ENCODE measurements around the gene PKHD1. TPM values are rescaled to one million over a fixed set of nuclear protein-coding genes. Genes with fewer than 3 reads are reported as not detected.

The PKHD1 gene
- total RNA-seq, 1 experiment from 2014 or later: 0.09 TPM

DNA sequence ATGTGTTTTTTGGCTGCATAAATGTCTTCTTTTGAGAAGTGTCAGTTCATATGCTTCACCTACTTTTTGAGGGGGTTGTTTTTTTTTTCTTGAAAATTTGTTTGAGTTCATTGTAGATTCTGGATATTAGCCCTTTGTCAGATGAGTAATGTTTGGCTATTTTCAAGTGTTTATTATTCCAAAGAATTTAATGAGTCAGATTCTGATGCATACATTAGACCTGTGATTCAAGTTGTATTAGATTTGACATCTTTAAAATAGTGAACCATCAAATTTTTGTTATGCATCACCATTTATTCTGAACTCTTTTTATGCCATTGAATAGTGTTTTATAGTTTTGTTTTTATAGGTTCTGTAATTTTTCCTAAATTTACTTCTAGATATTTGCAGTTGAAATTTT is 319.3 kb downstream of the PKHD1 start:
- H4K20me1 ChIP-seq (ENCODE audit: control insufficient read depth, insufficient read depth, insufficient read length): no peaks in the 10 kb centered on the region
- no peak overlapping the region for H2BK12ac ChIP-seq (ENCODE audit: insufficient read length, low read depth, low read length)
- no peaks in the 10 kb centered on the region for H3K9me3 ChIP-seq (ENCODE audit: control insufficient read depth, low read depth, low read length)
- H3K27me3 Mint-ChIP-seq (ENCODE audit: low read depth): no peaks in the 10 kb centered on the region
- no peaks in the 10 kb centered on the region for H3K79me2 ChIP-seq (ENCODE audit: insufficient read depth, low read length)
- H2BK120ac ChIP-seq (ENCODE audit: low read depth, low read length, poor library complexity, severe bottlenecking): no peak overlapping the region
- no peak overlapping the region for H3K56ac ChIP-seq (ENCODE audit: insufficient read length, low read depth, low read length)
- DNase-seq: no peak
- H2AFZ ChIP-seq (ENCODE audit: low read length): no peak overlapping the region
- no peak overlapping the region for H3K18ac ChIP-seq (ENCODE audit: insufficient read length, low read depth, low read length)
- H3K14ac ChIP-seq (ENCODE audit: insufficient read depth, low read length): no peak overlapping the region
- no peak overlapping the region for H2BK5ac ChIP-seq (ENCODE audit: insufficient read length, low read length)
- no peak overlapping the region for H2BK20ac ChIP-seq (ENCODE audit: low read depth, low read length, poor library complexity, severe bottlenecking)
- no peak overlapping the region for H3K23ac ChIP-seq (ENCODE audit: insufficient read length, low read depth, low read length)
- no peak overlapping the region for H3T11ph ChIP-seq (ENCODE audit: low read length)
- no peak overlapping the region for H3K27ac ChIP-seq (ENCODE audit: insufficient read length, low read depth, low read length)
- H3K4me2 ChIP-seq (ENCODE audit: insufficient read depth, insufficient read length, low read length): no peak overlapping the region
- H3K79me1 ChIP-seq (ENCODE audit: insufficient read depth, low read depth, low read length, poor library complexity, severe bottlenecking): no peaks in the 10 kb centered on the region
- no peaks in the 10 kb centered on the region for H3K27me3 ChIP-seq (ENCODE audit: insufficient read depth, low read length)
- TF ChIP-seq, protein P1, sequence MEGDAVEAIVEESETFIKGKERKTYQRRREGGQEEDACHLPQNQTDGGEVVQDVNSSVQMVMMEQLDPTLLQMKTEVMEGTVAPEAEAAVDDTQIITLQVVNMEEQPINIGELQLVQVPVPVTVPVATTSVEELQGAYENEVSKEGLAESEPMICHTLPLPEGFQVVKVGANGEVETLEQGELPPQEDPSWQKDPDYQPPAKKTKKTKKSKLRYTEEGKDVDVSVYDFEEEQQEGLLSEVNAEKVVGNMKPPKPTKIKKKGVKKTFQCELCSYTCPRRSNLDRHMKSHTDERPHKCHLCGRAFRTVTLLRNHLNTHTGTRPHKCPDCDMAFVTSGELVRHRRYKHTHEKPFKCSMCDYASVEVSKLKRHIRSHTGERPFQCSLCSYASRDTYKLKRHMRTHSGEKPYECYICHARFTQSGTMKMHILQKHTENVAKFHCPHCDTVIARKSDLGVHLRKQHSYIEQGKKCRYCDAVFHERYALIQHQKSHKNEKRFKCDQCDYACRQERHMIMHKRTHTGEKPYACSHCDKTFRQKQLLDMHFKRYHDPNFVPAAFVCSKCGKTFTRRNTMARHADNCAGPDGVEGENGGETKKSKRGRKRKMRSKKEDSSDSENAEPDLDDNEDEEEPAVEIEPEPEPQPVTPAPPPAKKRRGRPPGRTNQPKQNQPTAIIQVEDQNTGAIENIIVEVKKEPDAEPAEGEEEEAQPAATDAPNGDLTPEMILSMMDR (conservative IDR thresholded peaks at IDR 0.05): no peak
- no peak overlapping the region for H3K4ac ChIP-seq (ENCODE audit: low read depth, low read length)
- H3K4me1 ChIP-seq (ENCODE audit: insufficient read depth, low read length): no peaks in the 10 kb centered on the region
- H3K9ac ChIP-seq (ENCODE audit: extremely low read depth, insufficient read length, low read length): no peak overlapping the region
- no peak overlapping the region for H3K4me3 Mint-ChIP-seq
- H4K5ac ChIP-seq (ENCODE audit: insufficient read length, low read depth, low read length): no peak overlapping the region
- no peak overlapping the region for H2BK15ac ChIP-seq (ENCODE audit: low read depth, low read length)
- peaks cover 13% of the 10 kb centered on the region in 2 experiments for H3K9me3 Mint-ChIP-seq
- no peak overlapping the region for H4K8ac ChIP-seq (replicated peaks; ENCODE audit: insufficient read length, low read depth, low read length)
- H3K4me1 Mint-ChIP-seq: no peaks in the 10 kb centered on the region
- no peak overlapping the region for H3K27ac Mint-ChIP-seq
- H4K91ac ChIP-seq (ENCODE audit: insufficient read length, low read depth, low read length): no peak overlapping the region
- H2AK5ac ChIP-seq (ENCODE audit: insufficient read length, low read length): no peak overlapping the region
- peaks cover 7 to 13% (median 7%) of the 10 kb centered on the region in 3 experiments for H3K36me3 Mint-ChIP-seq (ENCODE audit: insufficient read depth in 1 of 3, low read depth in 3 of 3)
- no peaks in the 10 kb centered on the region for H3K23me2 ChIP-seq (ENCODE audit: insufficient read length, low read depth, low read length, poor library complexity, severe bottlenecking)
